ENCODE results near the gene CDH8.

The CDH8 gene

GRCh38 chr16:61645561-61645960 lies 390.7 kb downstream of the CDH8 start:
- TF ChIP-seq CTCF (IDR thresholded peaks at IDR 0.05): no peak

DNA sequence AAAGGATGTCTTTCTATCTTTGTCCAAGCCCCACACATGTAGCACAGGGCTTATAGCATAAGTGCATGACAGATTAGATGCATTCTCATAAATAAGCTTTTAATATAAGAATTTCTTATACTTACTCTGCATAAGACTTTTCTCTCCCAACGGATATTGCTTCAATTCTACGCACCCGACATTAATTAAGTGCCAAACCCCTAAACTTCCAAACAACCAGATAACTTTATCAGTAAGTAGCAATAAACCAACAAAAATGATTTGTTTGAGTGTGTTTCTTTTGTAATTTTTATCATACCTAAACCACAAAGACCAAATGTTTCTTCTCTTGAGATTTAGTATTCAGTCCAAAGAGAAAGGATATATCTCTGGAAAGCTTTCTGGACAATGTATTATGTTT lies 391.5 kb downstream of the CDH8 start:
- TF ChIP-seq CTCF (IDR thresholded peaks at IDR 0.05): no peak

- no peak for TF ChIP-seq CTCF (IDR thresholded peaks at IDR 0.05)
Measured at GRCh38 chr16:61617219-61617783, 418.9 kb downstream of the CDH8 start.

DNA sequence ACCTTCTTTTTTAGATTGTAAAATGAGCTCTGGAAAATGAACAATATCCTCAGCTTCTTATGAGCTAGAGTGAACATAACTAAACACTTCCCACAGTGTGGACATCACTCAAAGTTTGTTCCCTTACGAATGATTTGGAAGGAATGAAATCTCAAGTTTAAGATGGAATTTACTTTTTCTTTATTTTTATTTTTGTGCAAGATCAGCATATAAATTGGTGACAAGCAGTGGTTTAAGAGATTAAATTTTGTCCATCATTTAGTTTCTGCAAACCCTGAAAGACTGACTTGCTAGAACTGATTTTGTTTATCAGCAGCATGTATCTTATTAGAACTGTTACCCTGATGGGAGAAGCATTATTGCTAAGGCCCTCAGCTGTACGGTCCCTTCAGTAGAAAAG lies 420.1 kb downstream of the CDH8 start:
- no peak for TF ChIP-seq CTCF (IDR thresholded peaks at IDR 0.05)

DNA sequence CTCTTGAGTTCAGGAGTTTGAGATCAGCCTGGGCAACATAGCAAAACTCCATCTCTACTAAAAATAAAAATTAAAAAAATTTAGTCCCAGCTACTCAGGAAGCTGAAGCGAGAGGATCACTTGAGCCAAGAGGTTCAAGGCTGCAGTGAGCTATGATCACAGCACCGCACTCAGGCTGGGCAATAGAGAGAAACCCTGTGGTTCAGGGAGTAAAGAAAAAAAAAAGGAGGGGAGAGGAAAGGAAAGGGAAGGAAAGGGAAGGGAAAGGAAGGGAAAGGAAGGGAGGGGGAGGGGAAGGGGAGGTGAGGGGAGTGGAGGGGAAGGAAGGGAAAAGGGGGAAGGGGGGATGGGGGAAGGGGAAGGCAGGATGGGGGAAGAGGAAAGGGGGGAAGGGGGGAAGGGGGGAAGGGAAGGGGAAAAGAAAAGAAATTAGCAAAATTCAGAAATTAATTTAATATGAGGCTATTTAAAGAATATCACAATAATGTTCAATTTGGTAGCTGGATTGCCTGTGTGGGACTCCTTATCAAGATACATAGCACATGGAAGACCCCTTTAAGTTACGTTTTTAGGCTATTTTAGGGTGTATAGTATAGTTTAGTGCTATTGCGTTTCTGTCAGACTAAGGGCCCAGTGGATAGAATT lies 424.3 kb downstream of the CDH8 start:
- no peak for TF ChIP-seq CTCF (IDR thresholded peaks at IDR 0.05)

DNA sequence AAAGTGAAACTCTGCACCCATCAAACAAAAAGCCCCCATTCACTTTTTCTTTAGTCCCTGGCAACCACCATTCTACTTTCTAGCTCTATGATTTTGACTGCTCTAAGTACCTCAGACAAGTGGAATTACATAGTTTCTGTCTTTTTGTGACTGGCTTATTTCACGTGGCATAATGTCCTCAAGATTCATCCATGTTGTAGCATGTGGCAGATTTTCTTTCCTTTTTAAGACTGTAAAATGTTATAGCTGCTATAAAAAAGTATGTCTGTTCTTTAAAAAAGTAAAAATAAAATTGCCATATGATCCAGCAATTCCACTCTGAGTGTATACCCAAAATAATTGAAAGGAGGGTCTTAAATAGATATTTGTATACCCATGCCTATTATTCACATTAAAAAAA lies 429.7 kb downstream of the CDH8 start:
- TF ChIP-seq CTCF (IDR thresholded peaks at IDR 0.05): no peak
